K562 (cell line): ENCODE measurements around the gene NBR1. TPM values are rescaled to one million over a fixed set of nuclear protein-coding genes. Genes with fewer than 3 reads are reported as not detected.

Experiments used
- ATAC-seq: fragments of 200-7000 bp; cut with Tn5 transposase; 3 replicates; pipeline ENCODE4 v1.9.1; 2020; ENCODE audit warnings: moderate library complexity
- BruUV-seq: library from RNA; stranded (reverse); fragments of 400-500 nt; replicated peaks from 2 replicates; lab custom pipeline; 2021; lab: Mats Ljungman, UMichigan
- CTCF ChIA-PET: fragments of 300-600 bp; formaldehyde crosslinking; extraction: SDS; loops from one replicate; lab custom pipeline; 2021; ENCODE audit warnings: low intra/inter-chr PET ratio; lab: Yijun Ruan, JAX
- POLR2A ChIA-PET: fragments of 300-600, 350-650 bp; sonication (Branson Sonifier 250); formaldehyde crosslinking; extraction: SDS; loops from one replicate; lab custom pipeline; 2021; ENCODE audit warnings: antibody characterized with exemption, inconsistent platforms; lab: Yijun Ruan, JAX
- DNase-seq, 4 experiments: peaks; one replicate each; pipeline versions ENCODE4 v3.0.0 to v3.0.0-alpha.2; 2011 to 2018; ENCODE audit warnings: low spot score in 3 of 4, mixed read lengths in 3 of 4; ENCODE audit errors: extremely low read depth in 1 of 4
- FAIRE-seq: peaks from 2 replicates; lab custom pipeline; 2011; peaks lifted over from hg19 to GRCh38; lab: Jason Lieb, UNC
- H2AFZ ChIP-seq: 2 replicates; pipeline ENCODE4 v1.6.0; 2011; ENCODE audit warnings: low read depth, low read length, control low read depth, inconsistent platforms
- H3K27ac ChIP-seq: fragments of 200-600 bp; 3 replicates; pipeline ENCODE4 v1.8.0; 2011; ENCODE audit warnings: low read depth, mild to moderate bottlenecking, control low read depth, inconsistent platforms, low read length, moderate library complexity, mixed read lengths; ENCODE audit errors: extremely low read depth
- H3K27me3 ChIP-seq, 2 experiments: fragments of 300-600 bp in 1 of 2; 2 replicates in 1 of 2; 3 replicates in 1 of 2; pipeline versions ENCODE4 v1.6.0 to v1.8.0; 2011; ENCODE audit warnings: inconsistent platforms in 2 of 2, low read length in 2 of 2, mild to moderate bottlenecking in 1 of 2, mixed read lengths in 1 of 2, moderate library complexity in 1 of 2; ENCODE audit not compliant: control insufficient read depth in 2 of 2, insufficient read depth in 2 of 2
- H3K36me3 ChIP-seq: fragments of 300-600 bp; 3 replicates; pipeline ENCODE4 v1.8.0; 2011; ENCODE audit warnings: mild to moderate bottlenecking, low read length, inconsistent platforms; ENCODE audit not compliant: control insufficient read depth, insufficient read depth
- H3K4me1 ChIP-seq, 2 experiments: fragments of 200-600 bp in 1 of 2; replicated peaks in 1 of 2; 2 replicates in 1 of 2; 3 replicates in 1 of 2; pipeline versions ENCODE4 v1.5.1 to v1.8.0; 2011; ENCODE audit warnings: inconsistent platforms in 2 of 2, low read length in 2 of 2, mild to moderate bottlenecking in 1 of 2, mixed read lengths in 1 of 2, moderate library complexity in 1 of 2; ENCODE audit not compliant: control insufficient read depth in 2 of 2, insufficient read depth in 2 of 2
- H3K4me2 ChIP-seq: 2 replicates; pipeline ENCODE4 v1.6.1; 2011; ENCODE audit warnings: low read length, control low read depth, inconsistent platforms, mixed read lengths; ENCODE audit not compliant: insufficient read depth
- H3K4me3 ChIP-seq: fragments of 200-600 bp; sonication (generic), shearing (Covaris generic); 2 replicates; pipeline ENCODE4 v1.5.1; 2016; ENCODE audit warnings: control low read depth, inconsistent platforms
- H3K79me2 ChIP-seq: fragments of 200-600 bp; 3 replicates; pipeline ENCODE4 v1.8.0; 2011; ENCODE audit warnings: low read length, inconsistent platforms; ENCODE audit not compliant: control insufficient read depth, insufficient read depth
- H3K9ac ChIP-seq, 2 experiments: 2 replicates each; pipeline versions ENCODE4 v1.6.0 to v1.6.1; 2011; ENCODE audit warnings: low read depth in 2 of 2, low read length in 2 of 2, control low read depth in 1 of 2, inconsistent platforms in 1 of 2, mild to moderate bottlenecking in 1 of 2, mixed read lengths in 1 of 2; ENCODE audit not compliant: insufficient read depth in 1 of 2
- H3K9me1 ChIP-seq: one replicate; pipeline ENCODE4 v1.6.0; 2011; ENCODE audit warnings: inconsistent platforms, mild to moderate bottlenecking, low read length, moderate library complexity; ENCODE audit not compliant: control insufficient read depth, insufficient read depth
- H3K9me3 ChIP-seq: replicated peaks from 2 replicates; pipeline ENCODE4 v1.5.1; 2011; ENCODE audit warnings: low read depth, low read length, inconsistent platforms; ENCODE audit not compliant: control insufficient read depth, insufficient read depth
- H4K20me1 ChIP-seq: replicated peaks from 2 replicates; pipeline ENCODE4 v1.6.1; 2011; ENCODE audit warnings: low read length, inconsistent platforms, mixed read lengths; ENCODE audit not compliant: control insufficient read depth, insufficient read depth
- BHLHE40 ChIP-seq: IDR thresholded peaks from 2 replicates; pipeline ENCODE4 v1.6.1; 2011; ENCODE audit warnings: low read length, improper control_type of control experiment
- BRF1 ChIP-seq: IDR thresholded peaks from 3 replicates; pipeline ENCODE4 v1.6.1; 2011; ENCODE audit warnings: borderline replicate concordance, mild to moderate bottlenecking; ENCODE audit not compliant: insufficient read length; ENCODE audit errors: extremely low read depth
- NCOA2 ChIP-seq, 2 experiments: fragments of 450-650 bp; IDR thresholded peaks; 2 replicates each; pipeline ENCODE4 v1.6.1; 2018; ENCODE audit warnings: mild to moderate bottlenecking in 2 of 2, moderate library complexity in 1 of 2; ENCODE audit not compliant: partially characterized antibody in 2 of 2
- NFRKB ChIP-seq: fragments of 450-650 bp; IDR thresholded peaks from 2 replicates; pipeline ENCODE4 v1.6.1; 2016; ENCODE audit warnings: low read depth
- PURB ChIP-seq: sonication (generic); formaldehyde crosslinking; IDR thresholded peaks from 2 replicates; pipeline ENCODE4 v1.9.0; 2021; ENCODE audit warnings: low read depth, mild to moderate bottlenecking, missing genetic modification reagents
- RNF2 ChIP-seq: sonication (generic); IDR thresholded peaks from 2 replicates; pipeline ENCODE4 v1.6.1; 2016
- SMARCA4 ChIP-seq: fragments of 450-650 bp; IDR thresholded peaks from 2 replicates; pipeline ENCODE4 v1.6.1; 2016
- TAF1 ChIP-seq: IDR thresholded peaks from 2 replicates; pipeline ENCODE4 v1.6.1; 2011; ENCODE audit warnings: mild to moderate bottlenecking, low read length, moderate library complexity; ENCODE audit not compliant: insufficient read depth, control insufficient read depth, severe bottlenecking; ENCODE audit errors: extremely low read depth
- TCF3 ChIP-seq: sonication (generic); formaldehyde crosslinking; IDR thresholded peaks from 2 replicates; pipeline ENCODE4 v1.4.0; 2020; ENCODE audit warnings: mild to moderate bottlenecking, missing genetic modification reagents
- ZNF668 ChIP-seq: fragments of 250-450 bp; sonication (Bioruptor Pico); IDR thresholded peaks from 2 replicates; pipeline ENCODE4 v1.8.0; 2022; ENCODE audit warnings: mild to moderate bottlenecking, inconsistent platforms
- ZNF717 ChIP-seq: fragments of 250-450 bp; sonication (Bioruptor Pico); IDR thresholded peaks from 2 replicates; pipeline ENCODE4 v1.5.0; 2021
- WGBS: fragments of 100-300 bp; shearing (Covaris generic); methylation state at CpG from one replicate; pipeline ENCODE4 v1.1.6; 2016; ENCODE audit warnings: low coverage, mixed read lengths; ENCODE audit not compliant: insufficient coverage; ENCODE audit errors: missing lambda C conversion rate; 5-methylcytosine and 5-hydroxymethylcytosine counted together
- in situ Hi-C: fragments of 300-500 bp; cut with MboI; formaldehyde crosslinking; loops from 4 replicates; pipeline ENCODE4 v1.15.0; 2018; ENCODE audit warnings: inconsistent platforms, mixed read lengths
- intact Hi-C: fragments of 100-400 bp; cut with micrococcal nuclease; formaldehyde crosslinking; loops from 2 replicates; pipeline ENCODE4 v1.14.2; 2022
- polyA plus RNA-seq, 8 experiments: library from polyadenylated mRNA; depleted of rRNA in 4 of 8; stranded (reverse) in 5 of 8; unstranded in 3 of 8; fragments of >200 nt; fragmentation: Nextera tagmentation in 2 of 8; fragmentation: Illumina TruSeq in 1 of 8; extraction: Ambion mirVana in 2 of 8; extraction: Trizol in 1 of 8; gene quantifications; 2 replicates each; pipeline versions ENCODE4 v1.2.1 to v1.2.3, GENCODE V29; 2011 to 2014; ENCODE audit warnings: inconsistent platforms in 1 of 8, missing spikeins in 1 of 8
- total RNA-seq, 7 experiments: library from RNA; depleted of rRNA in 6 of 7; stranded (reverse); fragments of >200 nt in 6 of 7; fragmentation: Illumina TruSeq in 2 of 7; extraction: Trizol in 2 of 7; gene quantifications; 2 replicates each; pipeline versions ENCODE4 v1.2.1 to v1.2.3, GENCODE V29; 2011 to 2021; ENCODE audit warnings: low replicate concordance in 1 of 7
- TF ChIP-seq, protein P1 (sequence below): fragments of 250-450 bp; sonication (Bioruptor Pico); IDR thresholded peaks from 2 replicates; pipeline ENCODE4 v1.5.1; 2021; ENCODE audit warnings: mild to moderate bottlenecking
- TF ChIP-seq, protein P2 (sequence below): fragments of 450-650 bp; IDR thresholded peaks from 2 replicates; pipeline ENCODE4 v1.6.1; 2016; ENCODE audit warnings: low read depth, mild to moderate bottlenecking, moderate library complexity
- TF ChIP-seq, protein P3 (sequence below): sonication (generic); IDR thresholded peaks from 2 replicates; pipeline ENCODE4 v1.6.1; 2016
- TF ChIP-seq, protein P4 (sequence below): sonication (generic); formaldehyde crosslinking; IDR thresholded peaks from 2 replicates; pipeline ENCODE4 v1.8.0; 2022; ENCODE audit warnings: missing genetic modification reagents, mild to moderate bottlenecking, borderline replicate concordance
- TF ChIP-seq, protein P5 (sequence below): sonication (generic); formaldehyde crosslinking; IDR thresholded peaks from 2 replicates; pipeline ENCODE4 v1.8.1; 2023; ENCODE audit warnings: mild to moderate bottlenecking, missing genetic modification reagents, moderate library complexity

Gene NBR1
- total and polyA plus RNA-seq, 9 of the 15 experiments (the other 6 are each of a cell fraction or from before 2014, with no cell fraction given) = 4.2 to 70.1 (median 39.9) TPM

- TF ChIP-seq RNF2 (no peak), PURB (CRISPR knock-in tag) (no peak), ZNF717 (CRISPR knock-in tag) (no peak)
These were observed 39.6 kb downstream of the NBR1 start (continued) for GRCh38 chr17:43210576-43210975.

- ChIA-PET CTCF (no interaction called here), POLR2A (interaction anchor here (0.5 to 4.3 kb wide), 3 partner anchors 12 to 542 kb away, joined by 3 to 23 read pairs (median 4); no protein-coding TSS in a partner anchor)
- no peaks in the 10 kb centered on the region for H3K79me2 ChIP-seq
- H3K9me3 ChIP-seq = no peaks in the 10 kb centered on the region
- no peak overlapping the region for H2AFZ ChIP-seq
- H3K27me3 ChIP-seq = no peaks in the 10 kb centered on the region
- peaks cover 16% of the 10 kb centered on the region; the same call in 2 of the 3 replicates for H3K36me3 ChIP-seq
- peaks cover 3 to 9% of the 10 kb centered on the region in 2 experiments; a peak in 2 of 5 replicates for H3K4me1 ChIP-seq
- H4K20me1 ChIP-seq = no peaks in the 10 kb centered on the region
- in situ Hi-C loops = no loop called here
- no peak for ATAC-seq
- H3K9ac ChIP-seq = no peak overlapping the region
- intact Hi-C loops = no loop called here
- H3K4me3 ChIP-seq = no peak overlapping the region
- BruUV-seq = TSS peak; percentile 52
- no peak for DNase-seq
- no peaks in the 10 kb centered on the region for H3K9me1 ChIP-seq
- no peak for FAIRE-seq
- H3K27ac ChIP-seq = no peak overlapping the region
- WGBS = 24% methylated on average over 2 of the region's 2 CpGs
- H3K4me2 ChIP-seq = no peak overlapping the region
- TF ChIP-seq, protein P1, sequence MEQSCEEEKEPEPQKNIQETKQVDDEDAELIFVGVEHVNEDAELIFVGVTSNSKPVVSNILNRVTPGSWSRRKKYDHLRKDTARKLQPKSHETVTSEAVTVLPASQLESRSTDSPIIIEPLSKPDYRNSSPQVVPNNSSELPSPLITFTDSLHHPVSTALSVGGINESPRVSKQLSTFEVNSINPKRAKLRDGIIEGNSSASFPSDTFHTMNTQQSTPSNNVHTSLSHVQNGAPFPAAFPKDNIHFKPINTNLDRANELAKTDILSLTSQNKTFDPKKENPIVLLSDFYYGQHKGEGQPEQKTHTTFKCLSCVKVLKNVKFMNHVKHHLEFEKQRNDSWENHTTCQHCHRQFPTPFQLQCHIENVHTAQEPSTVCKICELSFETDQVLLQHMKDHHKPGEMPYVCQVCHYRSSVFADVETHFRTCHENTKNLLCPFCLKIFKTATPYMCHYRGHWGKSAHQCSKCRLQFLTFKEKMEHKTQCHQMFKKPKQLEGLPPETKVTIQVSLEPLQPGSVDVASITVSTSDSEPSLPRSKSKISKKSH (CRISPR knock-in tag) = no peak
- no peak for TF ChIP-seq SMARCA4
- TF ChIP-seq BRF1 = no peak
- no peak for TF ChIP-seq ZNF668
- TF ChIP-seq BHLHE40 = no peak
- TF ChIP-seq, protein P2, sequence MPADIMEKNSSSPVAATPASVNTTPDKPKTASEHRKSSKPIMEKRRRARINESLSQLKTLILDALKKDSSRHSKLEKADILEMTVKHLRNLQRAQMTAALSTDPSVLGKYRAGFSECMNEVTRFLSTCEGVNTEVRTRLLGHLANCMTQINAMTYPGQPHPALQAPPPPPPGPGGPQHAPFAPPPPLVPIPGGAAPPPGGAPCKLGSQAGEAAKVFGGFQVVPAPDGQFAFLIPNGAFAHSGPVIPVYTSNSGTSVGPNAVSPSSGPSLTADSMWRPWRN = no peak
- TF ChIP-seq, protein P3, sequence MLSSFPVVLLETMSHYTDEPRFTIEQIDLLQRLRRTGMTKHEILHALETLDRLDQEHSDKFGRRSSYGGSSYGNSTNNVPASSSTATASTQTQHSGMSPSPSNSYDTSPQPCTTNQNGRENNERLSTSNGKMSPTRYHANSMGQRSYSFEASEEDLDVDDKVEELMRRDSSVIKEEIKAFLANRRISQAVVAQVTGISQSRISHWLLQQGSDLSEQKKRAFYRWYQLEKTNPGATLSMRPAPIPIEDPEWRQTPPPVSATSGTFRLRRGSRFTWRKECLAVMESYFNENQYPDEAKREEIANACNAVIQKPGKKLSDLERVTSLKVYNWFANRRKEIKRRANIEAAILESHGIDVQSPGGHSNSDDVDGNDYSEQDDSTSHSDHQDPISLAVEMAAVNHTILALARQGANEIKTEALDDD = no peak
- no peak for TF ChIP-seq TAF1
- TF ChIP-seq, protein P4, sequence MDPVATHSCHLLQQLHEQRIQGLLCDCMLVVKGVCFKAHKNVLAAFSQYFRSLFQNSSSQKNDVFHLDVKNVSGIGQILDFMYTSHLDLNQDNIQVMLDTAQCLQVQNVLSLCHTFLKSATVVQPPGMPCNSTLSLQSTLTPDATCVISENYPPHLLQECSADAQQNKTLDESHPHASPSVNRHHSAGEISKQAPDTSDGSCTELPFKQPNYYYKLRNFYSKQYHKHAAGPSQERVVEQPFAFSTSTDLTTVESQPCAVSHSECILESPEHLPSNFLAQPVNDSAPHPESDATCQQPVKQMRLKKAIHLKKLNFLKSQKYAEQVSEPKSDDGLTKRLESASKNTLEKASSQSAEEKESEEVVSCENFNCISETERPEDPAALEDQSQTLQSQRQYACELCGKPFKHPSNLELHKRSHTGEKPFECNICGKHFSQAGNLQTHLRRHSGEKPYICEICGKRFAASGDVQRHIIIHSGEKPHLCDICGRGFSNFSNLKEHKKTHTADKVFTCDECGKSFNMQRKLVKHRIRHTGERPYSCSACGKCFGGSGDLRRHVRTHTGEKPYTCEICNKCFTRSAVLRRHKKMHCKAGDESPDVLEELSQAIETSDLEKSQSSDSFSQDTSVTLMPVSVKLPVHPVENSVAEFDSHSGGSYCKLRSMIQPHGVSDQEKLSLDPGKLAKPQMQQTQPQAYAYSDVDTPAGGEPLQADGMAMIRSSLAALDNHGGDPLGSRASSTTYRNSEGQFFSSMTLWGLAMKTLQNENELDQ (CRISPR knock-in tag) = no peak
- TF ChIP-seq TCF3 (CRISPR knock-in tag) = no peak
- TF ChIP-seq NFRKB = no peak
- TF ChIP-seq NCOA2 (IDR thresholded peaks at IDR 0.05; ENCODE audit: partially characterized antibody in 2 of 2) = no peak
- TF ChIP-seq, protein P5, sequence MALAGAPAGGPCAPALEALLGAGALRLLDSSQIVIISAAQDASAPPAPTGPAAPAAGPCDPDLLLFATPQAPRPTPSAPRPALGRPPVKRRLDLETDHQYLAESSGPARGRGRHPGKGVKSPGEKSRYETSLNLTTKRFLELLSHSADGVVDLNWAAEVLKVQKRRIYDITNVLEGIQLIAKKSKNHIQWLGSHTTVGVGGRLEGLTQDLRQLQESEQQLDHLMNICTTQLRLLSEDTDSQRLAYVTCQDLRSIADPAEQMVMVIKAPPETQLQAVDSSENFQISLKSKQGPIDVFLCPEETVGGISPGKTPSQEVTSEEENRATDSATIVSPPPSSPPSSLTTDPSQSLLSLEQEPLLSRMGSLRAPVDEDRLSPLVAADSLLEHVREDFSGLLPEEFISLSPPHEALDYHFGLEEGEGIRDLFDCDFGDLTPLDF (CRISPR knock-in tag) = no peak
These were observed 40.1 kb downstream of the NBR1 start for GRCh38 chr17:43211123-43211479.
